SK-N-SH (cell line): ENCODE data around the gene USP13. TPM values are rescaled to one million over a fixed set of nuclear protein-coding genes. Genes with fewer than 3 reads are reported as not detected.

Source experiments
- CTCF ChIA-PET: fragments of 300-600, 350-600 bp; formaldehyde crosslinking; extraction: SDS; loops from one replicate; lab custom pipeline; 2021; lab: Yijun Ruan, JAX
- POLR2A ChIA-PET: fragments of 350-600 bp; sonication (Branson Sonifier 250); formaldehyde crosslinking; extraction: SDS; loops from one replicate; lab custom pipeline; 2020; ENCODE audit warnings: antibody characterized with exemption, inconsistent platforms; lab: Yijun Ruan, JAX
- DNase-seq: peaks from one replicate; pipeline ENCODE4 v3.0.0; 2012
- H2AFZ ChIP-seq: fragments of 200-600 bp; sonication (generic); 2 replicates; pipeline ENCODE4 v1.8.1; 2016; ENCODE audit warnings: antibody characterized with exemption, mild to moderate bottlenecking, low read depth
- H3F3A ChIP-seq: fragments of 200-600 bp; sonication (generic); replicated peaks from 2 replicates; pipeline ENCODE3; 2016; ENCODE audit warnings: antibody characterized with exemption, mild to moderate bottlenecking; ENCODE audit not compliant: insufficient read depth
- H3K27ac ChIP-seq, 2 experiments: fragments of 200-500 bp in 1 of 2; fragments of 200-600 bp in 1 of 2; sonication (Bioruptor generic) in 1 of 2; sonication (generic), shearing (Covaris generic) in 1 of 2; 2 replicates each; pipeline versions ENCODE4 v1.5.1 to v1.6.1; 2014 to 2016; ENCODE audit warnings: low read depth in 2 of 2, inconsistent platforms in 1 of 2, low read length in 1 of 2, mild to moderate bottlenecking in 1 of 2, mixed read lengths in 1 of 2
- H3K27me3 ChIP-seq: fragments of 200-600 bp; sonication (generic), shearing (Covaris generic); 2 replicates; pipeline ENCODE4 v1.6.1; 2016; ENCODE audit warnings: mixed run types; ENCODE audit not compliant: insufficient read depth
- H3K36me3 ChIP-seq, 2 experiments: fragments of 200-500 bp in 1 of 2; fragments of 200-600 bp in 1 of 2; sonication (Bioruptor generic) in 1 of 2; sonication (generic) in 1 of 2; replicated peaks in 1 of 2; 2 replicates each; pipeline versions ENCODE3 to v1.5.1; 2014 to 2016; ENCODE audit warnings: low read length in 1 of 2, mild to moderate bottlenecking in 1 of 2; ENCODE audit not compliant: insufficient read depth in 2 of 2, control insufficient read depth in 1 of 2
- H3K4me1 ChIP-seq, 2 experiments: fragments of 200-500 bp in 1 of 2; fragments of 200-600 bp in 1 of 2; sonication (Bioruptor generic) in 1 of 2; sonication (generic), shearing (Covaris generic) in 1 of 2; 2 replicates each; pipeline versions ENCODE4 v1.5.1 to v1.6.1; 2014 to 2016; ENCODE audit warnings: low read depth in 1 of 2, low read length in 1 of 2, mixed run types in 1 of 2; ENCODE audit not compliant: insufficient read depth in 2 of 2, control insufficient read depth in 1 of 2
- H3K4me2 ChIP-seq: fragments of 200-600 bp; sonication (generic), shearing (Covaris generic); 2 replicates; pipeline ENCODE4 v1.6.1; 2017; ENCODE audit warnings: mixed run types
- H3K4me3 ChIP-seq, 2 experiments: fragments of 200-500 bp in 1 of 2; fragments of 200-600 bp in 1 of 2; sonication (Bioruptor generic) in 1 of 2; sonication (generic), shearing (Covaris generic) in 1 of 2; 2 replicates each; pipeline versions ENCODE4 v1.5.1 to v1.8.1; 2014 to 2016; ENCODE audit warnings: low read depth in 2 of 2, inconsistent platforms in 1 of 2, low read length in 1 of 2, mild to moderate bottlenecking in 1 of 2, mixed read lengths in 1 of 2, moderate library complexity in 1 of 2
- H3K79me2 ChIP-seq: fragments of 200-600 bp; sonication (generic); 2 replicates; pipeline ENCODE4 v1.8.1; 2017; ENCODE audit warnings: mild to moderate bottlenecking; ENCODE audit not compliant: insufficient read depth
- H3K9ac ChIP-seq: fragments of 200-600 bp; sonication (generic); 2 replicates; pipeline ENCODE4 v1.6.1; 2017; ENCODE audit warnings: mixed run types
- H3K9me2 ChIP-seq: fragments of 200-600 bp; sonication (generic); 2 replicates; pipeline ENCODE4 v1.6.1; 2017; ENCODE audit warnings: mixed run types
- H3K9me3 ChIP-seq: fragments of 200-600 bp; sonication (generic); 2 replicates; pipeline ENCODE4 v1.6.1; 2017; ENCODE audit warnings: mixed run types, mild to moderate bottlenecking, moderate library complexity
- H4K20me1 ChIP-seq: fragments of 200-600 bp; sonication (generic); 2 replicates; pipeline ENCODE4 v1.6.1; 2017; ENCODE audit warnings: mild to moderate bottlenecking, mixed run types; ENCODE audit not compliant: insufficient read depth
- CHD2 ChIP-seq: fragments of 150-350 bp; IDR thresholded peaks from 2 replicates; pipeline ENCODE4 v1.6.1; 2018; ENCODE audit warnings: low read length; ENCODE audit not compliant: partially characterized antibody
- CTCF ChIP-seq: fragments of 200-600 bp; sonication (generic); IDR thresholded peaks from 2 replicates; pipeline ENCODE4 v1.6.1; 2017; ENCODE audit warnings: antibody characterized with exemption, mild to moderate bottlenecking, moderate library complexity
- ELF1 ChIP-seq: IDR thresholded peaks from 2 replicates; pipeline ENCODE4 v1.4.0; 2012
- EZH2phosphoT487 ChIP-seq: fragments of 200-600 bp; sonication (generic); IDR thresholded peaks from 2 replicates; pipeline ENCODE4 v1.6.1; 2017; ENCODE audit warnings: low read depth, mixed run types, mild to moderate bottlenecking, antibody characterized with exemption, moderate library complexity, borderline replicate concordance
- FOXJ3 ChIP-seq: sonication (generic); formaldehyde crosslinking; IDR thresholded peaks from 2 replicates; pipeline ENCODE4 v1.5.1; 2020; ENCODE audit warnings: mild to moderate bottlenecking, missing genetic modification reagents
- FOXM1 ChIP-seq: IDR thresholded peaks from 2 replicates; pipeline ENCODE4 v1.4.0; 2012; ENCODE audit warnings: low read depth, mild to moderate bottlenecking
- GABPA ChIP-seq: IDR thresholded peaks from 2 replicates; pipeline ENCODE4 v1.4.0; 2012; ENCODE audit warnings: low read depth, mild to moderate bottlenecking
- GATA2 ChIP-seq: sonication (generic); formaldehyde crosslinking; IDR thresholded peaks from 2 replicates; pipeline ENCODE4 v1.5.0; 2020; ENCODE audit warnings: mild to moderate bottlenecking, missing genetic modification reagents
- IRF3 ChIP-seq: fragments of 150-350 bp; IDR thresholded peaks from 2 replicates; pipeline ENCODE4 v1.6.1; 2016; ENCODE audit warnings: mild to moderate bottlenecking, low read depth, low read length
- MXI1 ChIP-seq: IDR thresholded peaks from 2 replicates; pipeline ENCODE4 v1.6.1; 2012; ENCODE audit warnings: mild to moderate bottlenecking, low read depth, low read length, improper control_type of control experiment
- NRF1 ChIP-seq: IDR thresholded peaks from 2 replicates; pipeline ENCODE4 v1.6.1; 2012; ENCODE audit warnings: low read depth, mild to moderate bottlenecking, low read length
- PBX3 ChIP-seq: IDR thresholded peaks from 2 replicates; pipeline ENCODE4; 2012
- POLR2AphosphoS5 ChIP-seq: IDR thresholded peaks from 2 replicates; pipeline ENCODE4 v1.6.1; 2012; ENCODE audit warnings: low read depth, low read length
- RCOR1 ChIP-seq: fragments of 150-350 bp; IDR thresholded peaks from 2 replicates; pipeline ENCODE4 v1.6.1; 2017; ENCODE audit warnings: antibody characterized with exemption, low read length
- SMC3 ChIP-seq: IDR thresholded peaks from 2 replicates; pipeline ENCODE4 v1.6.1; 2012; ENCODE audit warnings: low read depth, low read length, improper control_type of control experiment
- TAF1 ChIP-seq: IDR thresholded peaks from 2 replicates; pipeline ENCODE4 v1.6.1; 2012; ENCODE audit warnings: low read depth, mild to moderate bottlenecking, low read length, moderate library complexity, borderline replicate concordance
- TCF12 ChIP-seq: IDR thresholded peaks from 2 replicates; pipeline ENCODE4 v1.4.0; 2012
- TEAD4 ChIP-seq: IDR thresholded peaks from 2 replicates; pipeline ENCODE4 v1.4.0; 2012; ENCODE audit warnings: mild to moderate bottlenecking, borderline replicate concordance; ENCODE audit not compliant: insufficient read depth
- USF1 ChIP-seq: IDR thresholded peaks from 2 replicates; pipeline ENCODE4 v1.4.0; 2012; ENCODE audit warnings: low read depth, borderline replicate concordance
- WGBS: methylation state at CpG from one replicate; pipeline ENCODE4 v1.1.6; 2017; ENCODE audit warnings: low lambda C conversion rate; 5-methylcytosine and 5-hydroxymethylcytosine counted together
- polyA plus RNA-seq, 3 experiments: library from polyadenylated mRNA; depleted of rRNA; stranded (reverse); fragments of >200 nt; gene quantifications; 2 replicates each; pipeline ENCODE4 v1.2.3, GENCODE V29; 2012

The USP13 gene
- polyA plus RNA-seq, 1 of the 3 experiments (the other 2 are of a cell fraction): 8.2 TPM

- no peaks in the 10 kb centered on the region for H3K27me3 ChIP-seq
- no peak overlapping the region for H2AFZ ChIP-seq
- no peaks in the 10 kb centered on the region for H4K20me1 ChIP-seq
- DNase-seq: no peak
- H3K4me1 ChIP-seq: peaks cover 0 to 2% of the 10 kb centered on the region in 2 experiments; a peak in 1 of 4 replicates
- peaks cover 9 to 27% of the 10 kb centered on the region in 2 experiments for H3K36me3 ChIP-seq
- H3F3A ChIP-seq: no peaks in the 10 kb centered on the region
- WGBS: 100% methylated on average over 3 of the region's 3 CpGs
- ChIA-PET CTCF (interaction anchor here (1.2 kb wide), 1 partner anchor 38 kb away, joined by 4 read pairs; no protein-coding TSS in a partner anchor), POLR2A (no interaction called here)
- no peaks in the 10 kb centered on the region for H3K9me2 ChIP-seq
- H3K9me3 ChIP-seq: no peaks in the 10 kb centered on the region
- TF ChIP-seq TCF12 (no peak), FOXJ3 (no peak), IRF3 (no peak)
- no peak overlapping the region for H3K27ac ChIP-seq
- peaks cover 6% of the 10 kb centered on the region; the same call in 1 of the 2 replicates for H3K79me2 ChIP-seq
- no peak overlapping the region for H3K9ac ChIP-seq
- H3K4me2 ChIP-seq: no peak overlapping the region
- no peak overlapping the region for H3K4me3 ChIP-seq
Observed at GRCh38 chr3:179730506-179730905, 77.7 kb downstream of the USP13 start.

- Histone ChIP-seq H4K20me1 (no peaks in the 10 kb centered on the region), H3K9me2 (no peaks in the 10 kb centered on the region), H3K27ac (no peak overlapping the region), H3K79me2 (no peaks in the 10 kb centered on the region), H3K4me3 (no peak overlapping the region), H2AFZ (no peak overlapping the region), H3K9ac (no peak overlapping the region), H3F3A (no peaks in the 10 kb centered on the region), H3K27me3 (no peaks in the 10 kb centered on the region), H3K4me1 (no peaks in the 10 kb centered on the region), H3K4me2 (no peak overlapping the region), H3K9me3 (no peaks in the 10 kb centered on the region), H3K36me3 (peaks cover 9 to 29% of the 10 kb centered on the region in 2 experiments)
- TF ChIP-seq SMC3: no peak
- no peak for TF ChIP-seq IRF3
- TF ChIP-seq USF1: no peak
- TF ChIP-seq CHD2: no peak
- no peak for TF ChIP-seq PBX3
- no peak for TF ChIP-seq POLR2AphosphoS5
- TF ChIP-seq CTCF: no peak
- no peak for TF ChIP-seq FOXM1
- TF ChIP-seq RCOR1: no peak
- TF ChIP-seq GATA2: no peak
- no peak for TF ChIP-seq EZH2phosphoT487
- no peak for TF ChIP-seq TCF12
- no peak for TF ChIP-seq TEAD4
- TF ChIP-seq ELF1: no peak
- no peak for TF ChIP-seq MXI1
- no peak for TF ChIP-seq GABPA
- no peak for TF ChIP-seq TAF1
- no peak for TF ChIP-seq NRF1
- no peak for TF ChIP-seq FOXJ3
- CTCF ChIA-PET: interaction anchor here (0.6 to 1.2 kb wide), 2 partner anchors 37 to 82 kb away, joined by 3 to 4 read pairs; no protein-coding TSS in a partner anchor
- no peak for DNase-seq
- POLR2A ChIA-PET: no interaction called here
- 100% methylated on average over 4 of the region's 9 CpGs for WGBS
Observed at GRCh38 chr3:179731544-179731943, 78.7 kb downstream of the USP13 start.
